Activated CD8-positive, alpha-beta T cell treated with anti-CD3 and anti-CD28 coated beads, Interleukin-2, amount 10 ng/mL, durations not matched to agents 7 days and 5 days (primary cell): ENCODE results near the gene PADI6. TPM values are rescaled to one million over a fixed set of nuclear protein-coding genes. Genes with fewer than 3 reads are reported as not detected.

Source experiments
- ATAC-seq: fragments of 150-1000 bp; cut with Tn5 transposase; one replicate; pipeline ENCODE4 v1.10.0; 2021; ENCODE audit warnings: moderate library complexity
- CTCF ChIA-PET: fragments of 350-600 bp; sonication (Branson Sonifier 250); formaldehyde crosslinking; loops from one replicate; lab custom pipeline; 2021; ENCODE audit warnings: antibody characterized with exemption; lab: Charles Lee
- POLR2A ChIA-PET: fragments of 350-600 bp; sonication (Branson Sonifier 250); formaldehyde crosslinking; loops from one replicate; lab custom pipeline; 2021; ENCODE audit warnings: antibody characterized with exemption; lab: Charles Lee
- DNase-seq: peaks from one replicate; pipeline ENCODE4 v3.0.0-alpha.2; 2020
- H3K27ac Mint-ChIP-seq: one replicate; pipeline ENCODE4 v1.8.0; 2021; ENCODE audit warnings: mild to moderate bottlenecking, mixed read lengths
- H3K27me3 Mint-ChIP-seq: one replicate; pipeline ENCODE4 v1.8.0; 2021; ENCODE audit warnings: low read depth, mixed read lengths
- H3K36me3 Mint-ChIP-seq: one replicate; pipeline ENCODE4 v1.8.0; 2021; ENCODE audit warnings: low read depth, mixed read lengths
- H3K4me1 Mint-ChIP-seq: one replicate; pipeline ENCODE4 v1.8.0; 2021; ENCODE audit warnings: low read depth, mixed read lengths
- H3K4me3 Mint-ChIP-seq: one replicate; pipeline ENCODE4 v1.8.0; 2021; ENCODE audit warnings: mild to moderate bottlenecking, mixed read lengths
- H3K9me3 Mint-ChIP-seq: one replicate; pipeline ENCODE4 v1.8.0; 2022; ENCODE audit warnings: mixed read lengths; ENCODE audit not compliant: insufficient read depth
- total RNA-seq, 2 experiments: library from RNA; stranded (reverse); gene quantifications; one replicate each; pipeline ENCODE4 v1.2.3, GENCODE V29; 2021

Gene PADI6
- total RNA-seq, 2 experiments from 2014 or later = not detected

GRCh38 chr1:17346046-17346789, 25.8 kb upstream of the PADI6 start:
- POLR2A ChIA-PET = no interaction called here
- ATAC-seq = no peak

GRCh38 chr1:17347769-17348592, 24.0 kb upstream of the PADI6 start:
- DNase-seq = no peak
- POLR2A ChIA-PET = no interaction called here

More at GRCh38 chr1:17346046-17346789, 25.8 kb upstream of the PADI6 start:
- Mint-ChIP-seq H3K27ac (no peak overlapping the region), H3K4me1 (no peaks in the 10 kb centered on the region), H3K36me3 (no peaks in the 10 kb centered on the region), H3K4me3 (no peak overlapping the region), H3K9me3 (no peaks in the 10 kb centered on the region), H3K27me3 (no peaks in the 10 kb centered on the region)
- no peak for DNase-seq
- CTCF ChIA-PET = no interaction called here

GRCh38 chr1:17348593-17349234, 23.3 kb upstream of the PADI6 start:
- DNase-seq (no peak), ATAC-seq (no peak)
- no peaks in the 10 kb centered on the region for H3K4me1 Mint-ChIP-seq
- no peaks in the 10 kb centered on the region for H3K36me3 Mint-ChIP-seq
- H3K4me3 Mint-ChIP-seq = no peak overlapping the region
- H3K9me3 Mint-ChIP-seq = no peaks in the 10 kb centered on the region
- ChIA-PET CTCF (no interaction called here), POLR2A (no interaction called here)
- H3K27me3 Mint-ChIP-seq = no peaks in the 10 kb centered on the region
- H3K27ac Mint-ChIP-seq = no peak overlapping the region

More at GRCh38 chr1:17347769-17348592, 24.0 kb upstream of the PADI6 start:
- H3K27ac Mint-ChIP-seq = no peak overlapping the region
- no peaks in the 10 kb centered on the region for H3K4me1 Mint-ChIP-seq
- CTCF ChIA-PET = no interaction called here
- H3K36me3 Mint-ChIP-seq = no peaks in the 10 kb centered on the region
- ATAC-seq = no peak
- H3K27me3 Mint-ChIP-seq = no peaks in the 10 kb centered on the region
- H3K9me3 Mint-ChIP-seq = no peaks in the 10 kb centered on the region
- no peak overlapping the region for H3K4me3 Mint-ChIP-seq

GRCh38 chr1:17350083-17350482, 21.9 kb upstream of the PADI6 start:
- Mint-ChIP-seq H3K9me3 (no peaks in the 10 kb centered on the region), H3K27ac (no peak overlapping the region), H3K36me3 (no peaks in the 10 kb centered on the region), H3K4me1 (no peaks in the 10 kb centered on the region), H3K4me3 (no peak overlapping the region), H3K27me3 (no peaks in the 10 kb centered on the region)
- DNase-seq = no peak
- ChIA-PET CTCF (no interaction called here), POLR2A (no interaction called here)
- no peak for ATAC-seq

GRCh38 chr1:17350928-17351446, 21.0 kb upstream of the PADI6 start:
- no peaks in the 10 kb centered on the region for H3K36me3 Mint-ChIP-seq
- no peaks in the 10 kb centered on the region for H3K9me3 Mint-ChIP-seq
- H3K4me3 Mint-ChIP-seq = no peak overlapping the region
- DNase-seq (no peak), ATAC-seq (no peak)
- ChIA-PET POLR2A (no interaction called here), CTCF (no interaction called here)
- no peak overlapping the region for H3K27ac Mint-ChIP-seq
- H3K27me3 Mint-ChIP-seq = no peaks in the 10 kb centered on the region
- peaks cover 5% of the 10 kb centered on the region for H3K4me1 Mint-ChIP-seq

- DNase-seq (no peak), ATAC-seq (no peak)
- Mint-ChIP-seq H3K36me3 (no peaks in the 10 kb centered on the region), H3K4me3 (no peak overlapping the region), H3K9me3 (no peaks in the 10 kb centered on the region), H3K27ac (no peak overlapping the region), H3K4me1 (peaks cover 13% of the 10 kb centered on the region), H3K27me3 (no peaks in the 10 kb centered on the region)
- ChIA-PET CTCF (no interaction called here), POLR2A (no interaction called here)
Observed at GRCh38 chr1:17351598-17352324, 20.2 kb upstream of the PADI6 start.

- H3K27ac Mint-ChIP-seq = no peak overlapping the region
- POLR2A ChIA-PET = no interaction called here
- CTCF ChIA-PET = no interaction called here
- peaks cover 14% of the 10 kb centered on the region for H3K4me1 Mint-ChIP-seq
- H3K4me3 Mint-ChIP-seq = no peak overlapping the region
- no peaks in the 10 kb centered on the region for H3K27me3 Mint-ChIP-seq
- DNase-seq (no peak), ATAC-seq (no peak)
- no peaks in the 10 kb centered on the region for H3K9me3 Mint-ChIP-seq
- H3K36me3 Mint-ChIP-seq = no peaks in the 10 kb centered on the region
Observed at GRCh38 chr1:17352419-17352909, 19.5 kb upstream of the PADI6 start.

- H3K27ac Mint-ChIP-seq = peak overlapping the region; percentile 70
- H3K9me3 Mint-ChIP-seq = no peaks in the 10 kb centered on the region
- peak; percentile 88 for ATAC-seq
- no peaks in the 10 kb centered on the region for H3K27me3 Mint-ChIP-seq
- POLR2A ChIA-PET = no interaction called here
- peaks cover 14% of the 10 kb centered on the region for H3K4me1 Mint-ChIP-seq
- peak; percentile 42 for DNase-seq
- H3K4me3 Mint-ChIP-seq = peak overlapping the region; percentile 53
- CTCF ChIA-PET = interaction anchor here (0.8 to 1.2 kb wide), 4 partner anchors 14 to 29 kb away, joined by 3 to 4 read pairs (median 3); no protein-coding TSS in a partner anchor
- no peaks in the 10 kb centered on the region for H3K36me3 Mint-ChIP-seq
Observed at GRCh38 chr1:17355898-17356297, 16.1 kb upstream of the PADI6 start.

GRCh38 chr1:17356387-17357026, 15.5 kb upstream of the PADI6 start:
- H3K27me3 Mint-ChIP-seq = no peaks in the 10 kb centered on the region
- no peaks in the 10 kb centered on the region for H3K9me3 Mint-ChIP-seq
- no peaks in the 10 kb centered on the region for H3K36me3 Mint-ChIP-seq
- H3K4me1 Mint-ChIP-seq = peaks cover 14% of the 10 kb centered on the region
- ChIA-PET POLR2A (interaction anchor here (0.6 kb wide), 1 partner anchor 330 kb away, joined by 3 read pairs; no protein-coding TSS in a partner anchor), CTCF (interaction anchor here (1.0 to 1.2 kb wide), 3 partner anchors 20 to 29 kb away, joined by 3 to 4 read pairs (median 3); no protein-coding TSS in a partner anchor)
- DNase-seq (no peak), ATAC-seq (no peak)
- peak overlapping the region; percentile 53 for H3K4me3 Mint-ChIP-seq
- H3K27ac Mint-ChIP-seq = peak overlapping the region; percentile 70

GRCh38 chr1:17358557-17358956, 13.4 kb upstream of the PADI6 start:
- DNase-seq = no peak
- H3K27ac Mint-ChIP-seq = no peak overlapping the region
- H3K27me3 Mint-ChIP-seq = no peaks in the 10 kb centered on the region
- no peak for ATAC-seq
- CTCF ChIA-PET = no interaction called here
- no peak overlapping the region for H3K4me3 Mint-ChIP-seq
- POLR2A ChIA-PET = no interaction called here
- H3K36me3 Mint-ChIP-seq = no peaks in the 10 kb centered on the region
- H3K9me3 Mint-ChIP-seq = no peaks in the 10 kb centered on the region
- H3K4me1 Mint-ChIP-seq = peaks cover 14% of the 10 kb centered on the region

GRCh38 chr1:17359031-17359430, 13.0 kb upstream of the PADI6 start:
- Mint-ChIP-seq H3K4me3 (no peak overlapping the region), H3K36me3 (no peaks in the 10 kb centered on the region), H3K27me3 (no peaks in the 10 kb centered on the region), H3K27ac (no peak overlapping the region), H3K9me3 (no peaks in the 10 kb centered on the region), H3K4me1 (peaks cover 14% of the 10 kb centered on the region)
- DNase-seq (no peak), ATAC-seq (no peak)
- CTCF ChIA-PET = no interaction called here
- POLR2A ChIA-PET = no interaction called here
